Measurements from ENCODE around the gene PYGO1.

GRCh38 chr15:55527150-55527549, 61.0 kb downstream of the PYGO1 start:
- TF ChIP-seq CTCF (IDR thresholded peaks at IDR 0.05) (no peak), POLR2A (IDR thresholded peaks at IDR 0.05) (no peak)

All from heart left ventricle (tissue), 13 donors.